OCI-M1 (cell line): Measurements from ENCODE around the gene C3orf85.
"Not testable (repeated sequence)": the region's sequence is repeated elsewhere in the genome, so short reads cannot be mapped to it uniquely, and the experiment has no call there.

ENCODE experiments used
- DNase-seq: peaks from one replicate; lab custom pipeline; 2025; lab: John Stamatoyannopoulos, UW

The C3orf85 gene

DNA sequence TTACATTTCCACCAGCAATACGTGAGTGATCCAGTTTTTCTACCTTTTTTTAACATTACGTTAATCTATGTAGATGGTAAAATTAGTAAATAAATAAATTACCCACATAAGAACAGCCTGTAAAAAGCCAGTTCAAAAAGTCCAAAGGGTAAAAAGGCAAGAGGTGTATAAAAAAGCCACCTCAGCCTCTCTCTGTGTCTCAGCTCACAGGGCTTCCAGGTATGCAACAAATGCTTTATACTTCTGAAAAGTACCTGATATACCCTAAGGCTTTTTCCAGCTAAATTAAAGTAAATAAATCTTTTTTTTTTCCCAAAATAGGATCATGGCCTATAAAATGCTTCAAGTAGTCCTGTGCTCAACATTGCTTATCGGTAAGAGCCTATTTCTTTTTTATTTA, at the start of gene C3orf85:
Gene C3orf85, plus strand, starts transcription at position 197 of the 400 bp plus-strand sequence. Its CDS starts 129 bp downstream, at position 326.
- DNase-seq = no peak

DNA sequence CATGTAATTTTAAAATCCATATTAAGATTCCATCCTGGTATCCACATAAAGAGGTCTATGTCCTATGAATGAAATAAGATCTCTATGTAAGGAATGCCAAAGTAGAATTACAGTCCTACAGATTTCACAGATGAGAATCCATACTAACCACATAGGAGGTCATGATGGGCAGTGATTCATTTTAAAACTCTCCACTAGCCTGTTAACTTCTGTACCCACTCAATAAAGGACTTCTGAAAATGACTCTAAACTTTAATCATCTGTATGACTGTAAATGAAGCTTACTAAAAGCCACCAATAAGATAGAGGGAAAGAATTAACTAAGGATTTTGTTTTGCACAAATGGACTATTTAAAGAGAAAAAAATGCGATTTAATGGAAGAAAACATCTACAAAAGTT, 47.3 kb upstream of the C3orf85 start:
- DNase-seq = no peak

DNA sequence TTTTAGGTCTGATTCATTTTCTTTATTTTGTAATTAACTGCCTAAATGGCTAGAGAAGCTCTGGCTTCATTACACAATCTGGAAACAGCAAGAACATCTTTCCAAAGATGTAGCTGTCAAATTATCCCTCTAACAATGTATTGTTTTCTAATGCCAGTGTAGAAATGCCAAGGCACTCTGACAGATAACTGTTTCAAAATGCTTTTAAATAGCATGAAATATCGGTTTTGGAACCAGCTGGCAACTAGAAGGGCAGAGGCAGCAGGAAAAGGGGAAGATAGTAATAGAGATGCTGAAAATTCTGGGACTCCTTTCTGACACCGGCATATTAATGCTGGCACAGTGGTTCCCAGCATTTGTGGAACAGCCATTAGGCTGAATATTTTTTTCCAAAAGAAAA, 44.7 kb upstream of the C3orf85 start:
- DNase-seq = no peak

- DNase-seq = no peak
Observed at GRCh38 chr3:109093561-109093960, 43.0 kb upstream of the C3orf85 start.

- no peak for DNase-seq
Observed at GRCh38 chr3:109095166-109095565, 41.4 kb upstream of the C3orf85 start.

GRCh38 chr3:109098079-109098644, 38.4 kb upstream of the C3orf85 start:
- peak; percentile 18 for DNase-seq

DNA sequence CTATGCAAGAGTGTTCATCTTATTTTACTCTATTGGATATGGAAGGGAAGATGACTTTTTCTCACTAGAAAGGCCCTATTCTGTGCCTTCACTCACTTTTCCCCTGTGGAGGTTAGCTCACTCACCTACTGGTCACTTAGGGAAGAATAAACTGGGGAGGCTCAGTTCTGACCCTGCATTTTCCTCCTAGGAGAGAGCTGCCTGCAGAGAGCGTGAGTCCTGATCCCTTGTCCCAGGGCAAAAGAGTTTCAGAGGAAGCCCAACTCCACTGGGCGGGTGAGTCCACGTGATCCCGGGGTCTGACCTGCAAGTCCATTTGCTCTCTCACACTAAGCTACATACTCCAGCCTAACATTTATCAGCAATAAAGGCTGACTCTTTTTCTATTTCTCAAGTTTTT, 26.9 kb upstream of the C3orf85 start:
- DNase-seq = no peak

DNA sequence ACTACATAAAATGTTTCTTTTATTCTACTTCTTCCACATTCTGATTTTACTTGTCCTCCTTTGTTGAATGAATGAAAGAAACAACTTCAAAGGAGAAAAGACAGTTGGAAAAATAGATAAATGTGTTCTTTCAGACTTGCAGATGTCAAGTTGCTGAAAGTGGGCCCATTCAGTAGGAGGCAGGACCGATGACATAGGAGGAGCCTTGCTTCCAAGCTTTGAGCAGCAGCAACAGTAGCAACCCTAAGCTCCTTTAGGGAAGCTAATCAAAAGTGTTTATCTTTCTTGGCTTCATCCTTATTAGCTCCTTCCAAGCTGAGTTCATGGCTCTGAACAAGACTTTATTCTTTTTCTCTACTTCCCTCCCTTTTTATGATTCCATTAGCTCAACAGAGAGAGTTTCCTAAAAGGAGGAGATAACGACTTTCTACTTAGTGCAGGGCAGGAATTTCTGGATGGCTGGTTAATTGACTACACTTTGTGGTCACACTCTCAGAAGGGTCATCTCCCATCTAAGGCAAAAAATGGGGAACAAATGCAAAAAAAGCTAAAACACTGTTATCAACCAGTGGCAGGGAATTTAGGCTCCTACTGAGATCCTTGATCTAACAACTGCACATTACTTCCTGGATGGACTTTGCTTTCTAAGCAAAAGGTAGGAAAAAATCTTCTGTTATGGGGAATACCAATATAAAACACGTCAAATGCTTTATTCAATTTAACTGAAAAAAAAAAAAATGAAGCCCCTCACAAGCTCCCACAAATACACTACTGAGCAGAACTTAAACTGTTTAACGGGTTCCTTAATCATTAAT, 23.4 kb upstream of the C3orf85 start:
- DNase-seq = no peak

GRCh38 chr3:109114746-109115145, 21.8 kb upstream of the C3orf85 start:
- DNase-seq = no peak

GRCh38 chr3:109115451-109115850, 21.1 kb upstream of the C3orf85 start:
- DNase-seq = no peak

DNA sequence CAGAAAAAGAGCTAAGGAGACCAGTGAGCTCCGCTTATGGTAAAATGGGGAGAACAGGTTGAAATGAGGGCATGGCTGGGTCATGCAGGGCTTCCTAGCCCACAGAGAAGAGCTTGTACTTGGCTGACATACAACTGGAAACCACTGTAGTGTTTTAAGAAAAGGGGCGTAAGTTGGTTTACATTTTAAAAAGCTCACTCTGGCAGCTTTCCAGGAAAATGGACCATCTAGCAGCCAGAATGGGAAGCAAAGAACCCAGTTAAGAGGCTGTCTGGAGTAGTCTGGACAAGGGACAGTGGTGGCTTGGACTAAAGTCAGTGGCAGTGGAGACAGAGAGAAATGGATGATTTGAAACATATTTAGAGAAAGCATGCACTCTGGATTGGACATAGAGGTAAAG, 20.5 kb upstream of the C3orf85 start:
- DNase-seq = no peak

- no peak for DNase-seq
Observed at GRCh38 chr3:109117939-109118338, 18.6 kb upstream of the C3orf85 start, which contains the start of gene MORC1. MORC1 (minus strand) TSS chr3:109118134; CDS start chr3:109118059, 75 bp downstream.

DNA sequence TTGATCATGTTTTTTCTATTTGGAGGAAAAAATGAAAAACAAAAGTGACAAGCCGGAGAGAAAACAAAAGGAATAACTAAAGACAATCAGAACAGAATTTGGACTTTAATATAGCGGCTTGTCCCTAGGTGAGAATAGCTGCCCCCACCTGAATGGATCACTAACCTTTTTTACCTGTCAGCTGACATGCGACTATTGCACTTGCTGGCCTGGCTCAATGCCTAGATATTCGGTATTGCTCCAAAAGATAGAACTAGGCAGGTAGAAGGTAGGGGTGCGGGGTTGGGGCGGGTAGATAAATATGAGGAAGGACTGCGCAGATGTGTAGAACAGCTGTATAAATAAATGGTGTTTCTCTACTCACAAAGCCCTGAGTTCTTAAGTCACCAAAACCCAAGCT, 17.9 kb upstream of the C3orf85 start:
- DNase-seq = no peak

- no peak for DNase-seq
Observed at GRCh38 chr3:109122690-109123089, 13.8 kb upstream of the C3orf85 start.

- no peak for DNase-seq
Observed at GRCh38 chr3:109125902-109126301, 10.6 kb upstream of the C3orf85 start.

DNA sequence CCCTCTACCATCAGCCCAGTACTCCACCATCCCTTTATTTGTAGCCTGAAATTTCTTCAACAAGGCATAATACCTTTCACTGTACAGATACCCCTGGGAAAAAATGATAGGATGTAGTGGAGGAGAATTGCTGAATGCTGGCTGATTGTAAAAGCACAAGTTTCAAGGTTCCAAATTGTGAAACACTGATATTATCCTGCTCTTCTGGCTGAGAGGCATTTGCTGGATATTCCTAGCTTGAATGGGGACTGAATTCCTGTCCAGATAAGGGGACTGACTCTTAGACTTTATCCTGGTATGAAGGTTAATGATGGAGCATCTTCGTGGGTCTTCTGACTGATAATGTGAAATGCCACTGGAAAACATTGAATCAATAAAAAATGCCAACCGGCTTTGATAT, 9.0 kb upstream of the C3orf85 start:
- no peak for DNase-seq

- no peak for DNase-seq
Observed at GRCh38 chr3:109131276-109131675, 5.2 kb upstream of the C3orf85 start.

- DNase-seq = peak; percentile 11
Observed at GRCh38 chr3:109132801-109133473, 3.6 kb upstream of the C3orf85 start.

- not testable (repeated sequence) for DNase-seq
Observed at GRCh38 chr3:109133474-109133816, 3.1 kb upstream of the C3orf85 start.

GRCh38 chr3:109137761-109138160, 1.2 kb downstream of the C3orf85 start:
- no peak for DNase-seq

DNA sequence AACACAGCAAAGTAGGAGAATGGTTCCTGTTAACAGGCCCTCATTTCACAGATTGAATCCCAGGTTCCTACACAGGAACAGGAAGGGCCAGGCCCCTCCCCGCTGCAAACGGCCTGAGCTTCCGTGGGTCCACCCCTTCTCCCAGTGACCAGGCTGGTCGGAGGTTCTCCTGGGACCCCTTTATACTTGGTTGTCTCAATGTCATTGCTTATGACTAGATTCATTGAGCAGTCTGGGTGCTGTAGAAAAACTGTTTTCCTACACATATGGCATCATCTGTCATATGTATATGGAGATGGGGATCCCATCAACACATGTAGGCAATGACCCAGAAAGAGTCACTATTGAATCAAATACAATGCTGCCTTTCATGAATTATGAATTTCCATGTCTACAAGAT, 3.8 kb downstream of the C3orf85 start:
- no peak for DNase-seq

GRCh38 chr3:109143646-109144045, 7.1 kb downstream of the C3orf85 start:
- DNase-seq = no peak

DNA sequence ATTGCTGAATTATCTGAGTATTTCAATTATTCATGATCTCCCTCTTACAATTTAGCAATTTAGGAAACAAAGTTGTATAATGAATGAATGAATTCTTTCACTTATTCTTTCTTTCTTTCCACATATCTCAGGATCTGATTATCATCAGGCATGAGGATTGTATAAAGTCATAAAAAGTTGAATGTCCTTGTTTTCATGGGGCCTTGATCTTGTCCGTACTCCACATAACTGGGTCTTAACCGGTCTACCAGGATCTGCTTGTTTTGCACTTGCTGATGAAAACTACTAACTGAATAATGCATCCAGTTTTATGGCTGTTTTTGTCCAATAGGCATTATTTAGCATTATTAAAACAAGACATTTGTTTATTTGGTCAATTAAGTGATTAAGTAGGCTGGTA, 12.6 kb downstream of the C3orf85 start:
- no peak for DNase-seq
